Skeletal muscle tissue (tissue), 4 donors: ENCODE data around the gene TGIF2. TPM values are rescaled to one million over a fixed set of nuclear protein-coding genes. Genes with fewer than 3 reads are reported as not detected.

Experiments used
- H3K27ac ChIP-seq: one replicate; pipeline ENCODE4 v1.7.0; 2013; ENCODE audit warnings: mild to moderate bottlenecking, low read depth, low read length, inconsistent platforms
- H3K27me3 ChIP-seq, 3 donors: one replicate each; pipeline ENCODE4 v1.7.0; 2013; ENCODE audit warnings: low read length in 3 of 3; ENCODE audit not compliant: control insufficient read depth in 3 of 3, insufficient read depth in 3 of 3
- H3K36me3 ChIP-seq, 3 donors: one replicate each; pipeline ENCODE4 v1.7.0; 2013; ENCODE audit warnings: low read length in 3 of 3; ENCODE audit not compliant: control insufficient read depth in 3 of 3, insufficient read depth in 3 of 3
- H3K4me1 ChIP-seq, 3 donors: one replicate each; pipeline ENCODE4 v1.7.0; 2013; ENCODE audit warnings: low read length in 3 of 3, mild to moderate bottlenecking in 3 of 3; ENCODE audit not compliant: control insufficient read depth in 3 of 3, insufficient read depth in 3 of 3
- H3K4me3 ChIP-seq, 3 donors: one replicate each; pipeline ENCODE4 v1.7.0; 2013; ENCODE audit warnings: low read length in 3 of 3
- H3K9ac ChIP-seq, 3 donors: one replicate each; pipeline ENCODE4 v1.7.0; 2013; ENCODE audit warnings: low read length in 3 of 3, mild to moderate bottlenecking in 3 of 3, moderate library complexity in 2 of 3, low read depth in 1 of 3
- H3K9me3 ChIP-seq, 3 donors: one replicate each; pipeline ENCODE4 v1.7.0; 2013; ENCODE audit warnings: low read length in 3 of 3; ENCODE audit not compliant: control insufficient read depth in 3 of 3
- total RNA-seq: library from RNA; depleted of rRNA; stranded (reverse); fragments of >200 nt; gene quantifications from one replicate; pipeline ENCODE4 v1.2.3, GENCODE V29; 2014
- donor health status: Osteomylitis.

The TGIF2 gene
- total RNA-seq, 1 donor from 2014 or later: 20.4 TPM

DNA sequence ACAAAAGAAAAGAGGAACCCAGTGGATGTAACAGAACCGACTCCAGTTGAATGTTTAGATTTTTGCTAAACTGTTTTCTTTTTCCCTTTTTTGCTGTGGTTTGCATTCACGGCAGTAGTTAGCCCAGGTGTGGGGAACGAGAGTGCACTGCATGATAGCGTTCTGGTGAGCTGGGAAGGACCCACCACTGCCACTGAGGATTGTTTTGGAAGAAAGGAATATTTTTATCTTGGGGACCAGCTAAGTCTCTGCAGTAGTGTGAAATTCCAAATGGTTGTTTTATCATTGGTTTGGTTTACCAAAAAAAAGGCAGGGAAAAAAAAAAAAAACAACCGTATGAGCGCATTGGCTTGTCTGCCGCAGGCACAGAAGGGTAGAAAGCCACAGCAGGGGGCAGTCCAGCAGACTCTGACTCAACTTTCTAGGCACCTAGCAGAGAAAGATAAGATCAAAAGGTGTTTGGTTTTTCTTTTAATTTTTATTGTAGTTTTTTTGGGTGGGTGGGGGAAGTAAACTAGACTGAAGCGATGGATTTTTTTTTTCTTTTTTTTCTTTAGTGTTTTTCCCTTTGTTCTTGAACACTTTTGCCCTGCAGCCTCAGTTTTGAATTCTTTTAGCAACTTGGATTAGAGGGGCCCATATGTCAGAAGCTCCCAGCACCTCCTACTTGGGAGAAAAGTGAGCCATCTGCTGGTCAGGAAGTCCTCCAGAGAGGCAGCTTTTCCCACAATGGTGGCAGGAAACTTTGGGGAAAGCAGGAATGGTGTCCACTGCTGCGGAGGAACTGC is 18.7 kb downstream of the TGIF2 start:
- Histone ChIP-seq H3K9ac (no peak overlapping the region), H3K36me3 (peaks cover 0 to 3% (median 0%) of the 10 kb centered on the region in 3 donors), H3K4me3 (no peak overlapping the region), H3K4me1 (peaks cover 0 to 3% (median 0%) of the 10 kb centered on the region in 3 donors), H3K27me3 (no peaks in the 10 kb centered on the region), H3K27ac (no peak overlapping the region), H3K9me3 (no peaks in the 10 kb centered on the region)

DNA sequence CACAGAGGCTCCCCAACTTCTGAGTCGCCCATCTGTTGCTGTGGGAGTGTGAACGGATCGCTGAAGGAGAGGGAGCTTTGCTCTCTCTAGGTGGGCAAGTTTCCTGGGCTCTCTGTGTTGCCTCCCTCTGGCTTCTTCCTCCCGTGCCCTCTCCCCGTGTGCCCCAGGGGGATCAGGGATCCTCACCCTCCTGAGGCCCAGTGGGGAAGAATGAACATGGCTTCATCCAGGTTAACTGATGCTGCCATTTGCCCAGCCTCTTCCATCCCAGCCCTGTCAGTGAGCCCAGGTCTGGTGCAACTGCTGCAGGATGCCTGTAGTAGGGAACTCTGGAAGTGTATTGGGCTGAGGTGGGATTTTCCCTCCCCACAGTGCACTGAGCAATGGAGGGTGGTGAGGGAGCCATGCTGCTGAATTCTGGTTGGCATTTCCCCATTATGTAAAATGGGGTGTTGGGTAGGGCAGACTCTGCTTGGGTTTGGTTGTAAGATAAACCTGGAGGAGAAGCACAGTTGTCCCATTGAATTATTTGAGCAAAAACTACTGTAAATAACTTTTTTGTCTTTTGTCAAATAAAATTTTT is 20.0 kb downstream of the TGIF2 start:
- H3K36me3 ChIP-seq: peaks cover 0 to 3% (median 0%) of the 10 kb centered on the region in 3 donors
- H3K27ac ChIP-seq: no peak overlapping the region
- peaks cover 0 to 3% (median 0%) of the 10 kb centered on the region in 3 donors for H3K4me1 ChIP-seq
- no peak overlapping the region for H3K9ac ChIP-seq
- no peaks in the 10 kb centered on the region for H3K27me3 ChIP-seq
- H3K9me3 ChIP-seq: no peaks in the 10 kb centered on the region
- H3K4me3 ChIP-seq: no peak overlapping the region

DNA sequence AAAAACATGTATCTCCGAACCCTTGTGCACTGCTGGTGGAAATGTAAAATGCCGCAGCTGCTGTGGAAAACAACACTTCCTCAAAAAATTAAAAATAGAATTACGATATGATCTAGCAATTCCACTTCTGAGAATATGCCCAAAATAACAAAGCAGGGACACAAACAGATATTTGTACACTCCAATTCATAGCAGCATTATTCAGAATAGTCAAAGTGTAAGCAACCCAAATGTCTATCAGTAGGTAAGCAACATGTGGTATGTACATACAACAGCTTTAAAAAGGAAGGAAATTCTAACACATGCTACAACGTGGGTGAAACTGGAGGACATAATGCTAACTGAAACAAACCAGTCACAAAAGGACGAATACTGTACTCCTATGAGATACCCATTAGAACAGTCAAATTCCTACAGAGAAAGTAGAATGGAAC is 26.5 kb downstream of the TGIF2 start:
- no peak overlapping the region for H3K4me3 ChIP-seq
- no peaks in the 10 kb centered on the region for H3K9me3 ChIP-seq
- no peaks in the 10 kb centered on the region for H3K27me3 ChIP-seq
- H3K4me1 ChIP-seq: peaks cover 2 to 4% (median 2%) of the 10 kb centered on the region in 3 donors
- no peak overlapping the region for H3K27ac ChIP-seq
- H3K9ac ChIP-seq: no peak overlapping the region
- no peaks in the 10 kb centered on the region for H3K36me3 ChIP-seq

DNA sequence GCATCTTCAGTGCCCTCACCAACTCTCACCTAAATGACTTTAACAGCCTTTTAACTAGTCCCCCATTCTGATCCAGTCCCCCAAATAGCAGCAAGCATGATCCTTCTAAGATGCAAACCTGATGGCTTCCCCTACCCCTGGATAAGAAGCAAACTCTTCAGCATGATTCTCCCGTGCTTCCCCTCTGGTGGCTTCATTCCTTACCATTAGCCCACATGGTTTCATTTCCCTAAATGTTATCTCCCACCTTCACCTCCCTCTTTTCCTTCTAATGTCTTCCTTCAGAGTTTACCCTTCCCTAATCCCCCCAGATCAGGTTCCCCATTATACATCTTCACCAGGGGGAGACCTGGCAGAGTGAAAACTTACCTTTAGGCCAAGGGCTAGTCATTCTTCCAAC is 28.1 kb downstream of the TGIF2 start:
- no peaks in the 10 kb centered on the region for H3K27me3 ChIP-seq
- no peak overlapping the region for H3K4me3 ChIP-seq
- H3K4me1 ChIP-seq: peaks cover 8 to 12% (median 10%) of the 10 kb centered on the region in 3 donors
- H3K9ac ChIP-seq: no peak overlapping the region
- no peak overlapping the region for H3K27ac ChIP-seq
- H3K36me3 ChIP-seq: peaks cover 0 to 2% (median 0%) of the 10 kb centered on the region in 3 donors
- H3K9me3 ChIP-seq: no peaks in the 10 kb centered on the region

DNA sequence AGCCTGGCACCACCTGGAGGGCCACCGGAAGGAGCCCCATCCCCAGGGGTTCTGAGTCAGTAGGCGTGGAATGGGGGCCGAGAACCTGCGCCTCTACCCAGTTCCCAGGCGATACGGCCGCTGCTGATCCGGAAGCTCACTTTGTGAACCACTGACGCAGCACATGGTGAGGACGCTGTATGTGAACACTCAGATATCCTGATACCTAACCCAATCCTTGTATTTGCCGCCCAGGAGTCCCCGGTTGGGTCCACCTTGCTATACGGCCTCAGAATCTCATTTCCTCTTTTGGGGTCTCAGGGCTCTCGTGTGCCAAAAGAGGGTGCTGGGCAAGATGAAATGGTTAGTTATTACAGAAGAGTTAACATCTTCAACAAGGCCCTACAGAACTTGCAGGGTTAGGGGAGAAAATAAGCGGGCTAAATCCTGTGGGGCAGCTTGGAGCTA is 31.6 kb downstream of the TGIF2 start:
- Histone ChIP-seq H3K27ac (peak overlapping the region; percentile 93), H3K36me3 (peaks cover 14 to 19% (median 19%) of the 10 kb centered on the region in 3 donors), H3K4me3 (peak overlapping the region; percentile 76 to 86 (median 77))

DNA sequence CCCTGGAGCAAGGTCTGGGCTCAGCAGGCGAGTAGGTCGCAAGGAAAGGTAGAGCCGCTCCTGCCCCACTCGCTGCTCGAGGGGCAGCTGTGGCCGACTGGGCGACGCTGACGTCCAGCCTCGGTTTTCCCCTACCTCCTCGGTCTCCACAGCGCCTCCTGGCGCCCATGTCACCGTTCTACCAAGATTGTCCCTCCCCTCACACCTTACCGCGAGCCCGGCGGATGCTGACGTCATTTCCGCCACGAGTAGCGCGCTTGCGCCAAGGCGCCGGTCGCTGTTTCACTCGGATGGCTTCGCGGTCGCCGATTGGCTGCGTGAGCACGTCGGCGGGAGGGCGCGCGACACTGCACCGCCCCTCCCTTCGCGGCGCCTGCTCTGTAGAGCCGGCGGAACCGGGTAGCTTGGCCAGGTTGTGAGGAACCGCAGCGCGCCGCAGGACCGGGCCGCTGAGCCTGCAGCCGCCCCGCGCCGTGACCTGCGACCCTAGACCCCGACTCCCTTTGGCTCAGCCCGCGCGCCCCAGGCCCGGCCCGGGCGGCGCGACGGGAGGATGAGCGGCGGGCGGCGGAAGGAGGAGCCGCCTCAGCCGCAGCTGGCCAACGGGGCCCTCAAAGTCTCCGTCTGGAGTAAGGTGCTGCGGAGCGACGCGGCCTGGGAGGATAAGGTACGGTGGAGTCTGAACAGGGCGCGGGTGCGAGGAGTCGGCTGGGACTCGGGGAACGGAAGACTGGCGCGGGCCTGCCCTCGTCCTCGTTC is 32.2 kb downstream of the TGIF2 start, which contains the start of gene RAB5IF:
TSS of gene RAB5IF (plus strand) at position 381 of the 759 bp plus-strand sequence. CDS start at position 554, 173 bp downstream.
- peak within 1 kb of the TSS; percentile 81 to 96 (median 96) for H3K9ac ChIP-seq
- peaks cover 18 to 22% (median 21%) of the 10 kb centered on the region in 3 donors for H3K4me1 ChIP-seq
- H3K27ac ChIP-seq: peak within 1 kb of the TSS; percentile 93
- H3K36me3 ChIP-seq: peaks cover 18 to 23% (median 22%) of the 10 kb centered on the region in 3 donors
- H3K4me3 ChIP-seq: peak within 1 kb of the TSS; percentile 84 to 93 (median 92)
- H3K9me3 ChIP-seq: no peaks in the 10 kb centered on the region
- H3K27me3 ChIP-seq: no peaks in the 10 kb centered on the region

More for the DNA sequence above, 31.6 kb downstream of the TGIF2 start:
- Histone ChIP-seq H3K9ac (peak overlapping the region; percentile 81 to 92 (median 87)), H3K9me3 (no peaks in the 10 kb centered on the region), H3K4me1 (peaks cover 18 to 22% (median 21%) of the 10 kb centered on the region in 3 donors), H3K27me3 (no peaks in the 10 kb centered on the region)

DNA sequence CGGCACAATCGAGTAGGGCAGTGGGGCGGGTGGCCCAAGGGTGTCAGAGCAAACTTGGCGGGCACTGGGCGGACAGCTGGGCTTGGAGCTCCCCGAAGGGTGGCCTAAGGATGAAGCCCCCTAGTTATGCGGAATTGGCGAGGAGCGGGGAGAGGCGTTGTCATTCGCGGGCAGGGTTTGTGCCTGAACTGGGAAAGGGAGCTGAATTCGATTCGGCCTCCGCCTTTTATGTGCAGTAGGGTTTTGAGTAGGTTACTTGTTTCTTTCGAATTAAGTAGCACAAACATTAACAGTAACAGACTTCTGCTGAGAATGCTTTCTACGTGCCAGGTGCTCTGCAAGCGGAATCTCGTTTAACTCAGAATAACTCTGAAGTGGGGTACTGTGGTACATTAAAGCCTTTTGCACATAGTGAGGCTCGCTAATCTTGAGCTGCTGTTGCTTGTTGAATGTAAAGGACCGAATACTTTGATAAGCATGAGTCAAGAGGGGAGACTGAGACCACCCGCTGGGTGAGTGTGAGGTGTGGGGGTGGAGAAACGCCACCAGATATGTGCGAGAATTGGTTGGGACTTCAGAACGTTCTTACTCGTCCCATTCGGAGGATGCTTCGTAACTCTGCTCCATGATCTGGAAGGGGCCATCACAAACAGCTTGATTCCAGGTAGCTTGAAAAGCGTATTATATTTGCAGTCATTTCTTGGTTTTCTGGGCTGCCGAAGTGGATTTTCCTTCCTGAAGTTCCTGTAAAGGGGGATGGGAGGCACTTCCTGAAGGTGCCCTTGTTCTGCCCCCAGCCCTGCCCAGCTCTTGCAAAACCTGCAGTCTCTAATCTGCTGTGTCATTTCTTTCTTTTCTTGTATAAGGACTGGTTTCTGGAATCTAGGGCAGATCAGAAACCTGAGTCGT is 33.0 kb downstream of the TGIF2 start:
- no peaks in the 10 kb centered on the region for H3K9me3 ChIP-seq
- H3K27me3 ChIP-seq: no peaks in the 10 kb centered on the region
- peak overlapping the region; percentile 84 to 93 (median 92) for H3K4me3 ChIP-seq
- H3K9ac ChIP-seq: peak overlapping the region; percentile 79 to 96 (median 96)
- H3K4me1 ChIP-seq: peaks cover 18 to 22% (median 21%) of the 10 kb centered on the region in 3 donors
- H3K27ac ChIP-seq: peak overlapping the region; percentile 93
- peaks cover 19 to 29% (median 26%) of the 10 kb centered on the region in 3 donors for H3K36me3 ChIP-seq

DNA sequence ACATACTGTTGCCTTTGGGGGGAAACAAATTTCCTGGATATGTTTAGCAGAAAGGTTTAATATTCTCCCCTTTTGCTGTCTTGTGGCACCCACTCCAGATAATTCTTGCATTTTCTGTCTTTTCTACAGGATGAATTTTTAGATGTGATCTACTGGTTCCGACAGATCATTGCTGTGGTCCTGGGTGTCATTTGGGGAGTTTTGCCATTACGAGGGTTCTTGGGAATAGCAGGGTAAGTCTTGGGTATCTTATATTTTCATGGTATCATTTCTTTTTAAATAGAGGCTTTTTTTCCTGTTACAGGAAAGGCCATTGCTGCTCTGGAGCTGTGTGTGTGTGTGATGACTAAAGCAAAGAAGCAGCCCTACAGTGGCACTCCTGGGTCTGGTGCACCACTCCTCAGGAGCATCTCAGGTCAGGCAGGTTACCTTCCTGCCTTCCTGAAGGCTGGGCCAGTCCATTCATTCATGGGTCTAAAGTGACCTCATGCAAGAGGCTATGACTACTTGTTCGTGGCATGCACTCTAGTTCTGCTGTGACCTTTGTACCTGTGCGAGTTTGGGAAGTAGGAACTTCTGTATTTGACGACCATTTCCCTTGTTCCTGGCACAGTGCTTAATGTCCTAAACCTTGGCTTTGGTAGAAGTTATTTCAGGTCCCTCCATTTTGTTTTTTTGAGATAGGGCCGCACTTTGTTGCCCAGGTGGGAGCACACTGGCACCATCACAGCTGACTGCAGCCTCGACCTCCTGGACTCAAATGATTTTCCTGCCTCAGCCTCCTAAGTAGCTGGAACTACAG is 34.4 kb downstream of the TGIF2 start:
- Histone ChIP-seq H3K27me3 (no peaks in the 10 kb centered on the region), H3K4me3 (peak overlapping the region in 2 of 3 donors; percentile 4 to 16), H3K36me3 (peaks cover 32 to 42% (median 39%) of the 10 kb centered on the region in 3 donors)

More for the DNA sequence above, 34.4 kb downstream of the TGIF2 start:
- Histone ChIP-seq H3K9me3 (no peaks in the 10 kb centered on the region), H3K9ac (peak overlapping the region in 1 of 3 donors; percentile 96), H3K27ac (no peak overlapping the region), H3K4me1 (peaks cover 18 to 22% (median 21%) of the 10 kb centered on the region in 3 donors)
